NCI-H748 treated with DMSO at 0.1 percent for 48 hours (cell line): Measurements from ENCODE around the gene NPR1.
"Not testable (repeated sequence)": the region's sequence is repeated elsewhere in the genome, so short reads cannot be mapped to it uniquely, and the experiment has no call there.

Source experiments
- DNase-seq: peaks from one replicate; lab custom pipeline; 2025; lab: John Stamatoyannopoulos, UW

Gene NPR1

GRCh38 chr1:153649863-153650235 is 28.6 kb upstream of the NPR1 start:
- DNase-seq: no peak

GRCh38 chr1:153651771-153652170 is 26.7 kb upstream of the NPR1 start:
- no peak for DNase-seq

- DNase-seq: no peak
Measured at GRCh38 chr1:153652805-153653500, 25.5 kb upstream of the NPR1 start.

- no peak for DNase-seq
Measured at GRCh38 chr1:153655333-153655732, 23.2 kb upstream of the NPR1 start.

- DNase-seq: peak; percentile 70
Measured at GRCh38 chr1:153658400-153659174, 19.9 kb upstream of the NPR1 start, which contains the start of gene SNAPIN. SNAPIN (plus strand) TSS chr1:153658703; CDS start chr1:153658744, 41 bp downstream.

- DNase-seq: no peak
Measured at GRCh38 chr1:153659175-153659534, 19.3 kb upstream of the NPR1 start.

GRCh38 chr1:153659656-153660055 is 18.8 kb upstream of the NPR1 start:
- DNase-seq: no peak

GRCh38 chr1:153661111-153661708 is 17.3 kb upstream of the NPR1 start:
- no peak for DNase-seq

- DNase-seq: no peak
Measured at GRCh38 chr1:153662269-153662668, 16.2 kb upstream of the NPR1 start.

GRCh38 chr1:153663211-153663610 is 15.3 kb upstream of the NPR1 start:
- DNase-seq: no peak

GRCh38 chr1:153667439-153667838 is 11.0 kb upstream of the NPR1 start:
- no peak for DNase-seq

GRCh38 chr1:153668672-153669071 is 9.8 kb upstream of the NPR1 start:
- not testable (repeated sequence) for DNase-seq

- DNase-seq: no peak
Measured at GRCh38 chr1:153669606-153670005, 8.9 kb upstream of the NPR1 start.

GRCh38 chr1:153670257-153670858 is 8.1 kb upstream of the NPR1 start:
- DNase-seq: no peak

GRCh38 chr1:153670859-153671627 is 7.4 kb upstream of the NPR1 start, which contains the start of gene ILF2:
ILF2 (minus strand) TSS chr1:153670993; CDS start chr1:153670922, 71 bp downstream.
- peak; percentile 98 for DNase-seq

- peak; percentile 55 for DNase-seq
Measured at GRCh38 chr1:153671628-153672353, 6.7 kb upstream of the NPR1 start.

- DNase-seq: no peak
Measured at GRCh38 chr1:153673511-153673910, 5.0 kb upstream of the NPR1 start.

- DNase-seq: peak; percentile 59
Measured at GRCh38 chr1:153677718-153678518, 570 bp upstream of the NPR1 start.

- DNase-seq: no peak
Measured at GRCh38 chr1:153679337-153680119, 1.0 kb downstream of the NPR1 start.

- DNase-seq: no peak
Measured at GRCh38 chr1:153680120-153680403, 1.6 kb downstream of the NPR1 start.
